Measurements from ENCODE around the gene DLGAP1.

DLGAP1 gene

GRCh38 chr18:3524706-3525105 is 930.4 kb downstream of the DLGAP1 start:
- DNase-seq = no peak

- DNase-seq = no peak
These were observed 934.6 kb downstream of the DLGAP1 start for GRCh38 chr18:3520230-3521085.

GRCh38 chr18:3514312-3515216 is 940.5 kb downstream of the DLGAP1 start:
- DNase-seq = no peak

GRCh38 chr18:3513481-3513880 is 941.6 kb downstream of the DLGAP1 start:
- no peak for DNase-seq

- peak in 1 of 4 experiments; percentile 13 for DNase-seq
These were observed 943.1 kb downstream of the DLGAP1 start for GRCh38 chr18:3511980-3512379.

GRCh38 chr18:3510896-3511295 is 944.2 kb downstream of the DLGAP1 start:
- DNase-seq = no peak

GRCh38 chr18:3510024-3510423 is 945.1 kb downstream of the DLGAP1 start:
- DNase-seq = no peak

GRCh38 chr18:3508576-3509549 is 946.2 kb downstream of the DLGAP1 start:
- DNase-seq = peak in 3 of 4 experiments; percentile 24 to 42 (median 39)

GRCh38 chr18:3504637-3505036 is 950.5 kb downstream of the DLGAP1 start:
- DNase-seq = no peak

GRCh38 chr18:3502650-3503049 is 952.5 kb downstream of the DLGAP1 start:
- no peak for DNase-seq

GRCh38 chr18:3500016-3500415 is 955.1 kb downstream of the DLGAP1 start:
- DNase-seq = no peak

- DNase-seq = peak in 2 of 4 experiments; percentile 20
These were observed 955.6 kb downstream of the DLGAP1 start for GRCh38 chr18:3499501-3499900.

- DNase-seq = peak; percentile 22 to 55 (median 38)
These were observed 956.2 kb downstream of the DLGAP1 start for GRCh38 chr18:3498698-3499471.

GRCh38 chr18:3495691-3496430 is 959.2 kb downstream of the DLGAP1 start:
- peak in 2 of 4 experiments; percentile 35 to 62 for DNase-seq

- peak in 1 of 4 experiments; percentile 11 for DNase-seq
These were observed 960.5 kb downstream of the DLGAP1 start for GRCh38 chr18:3494569-3494968.

- DNase-seq = no peak
These were observed 960.9 kb downstream of the DLGAP1 start for GRCh38 chr18:3494245-3494526.

- peak; percentile 33 to 70 (median 50) for DNase-seq
These were observed 961.4 kb downstream of the DLGAP1 start for GRCh38 chr18:3493501-3494244.

GRCh38 chr18:3492721-3493120 is 962.4 kb downstream of the DLGAP1 start:
- no peak for DNase-seq

GRCh38 chr18:3491981-3492555 is 963.0 kb downstream of the DLGAP1 start:
- DNase-seq = no peak

GRCh38 chr18:3489462-3489861 is 965.6 kb downstream of the DLGAP1 start:
- no peak for DNase-seq

Measured in suppressor macrophage (primary cell).